Activated B cell treated with CpG ODN at 0.5 μM for 24 hours (primary cell): ENCODE measurements around the gene AIFM2. TPM values are rescaled to one million over a fixed set of nuclear protein-coding genes. Genes with fewer than 3 reads are reported as not detected.

ENCODE experiments used
- ATAC-seq: fragments of 200-7000 bp; cut with Tn5 transposase; one replicate; pipeline ENCODE4 v1.10.0; 2021; ENCODE audit warnings: low read depth, mild to moderate bottlenecking, moderate library complexity
- CTCF ChIA-PET: fragments of 350-600 bp; sonication (Branson Sonifier 250); formaldehyde crosslinking; loops from one replicate; lab custom pipeline; 2021; ENCODE audit warnings: antibody characterized with exemption; lab: Charles Lee
- POLR2A ChIA-PET: fragments of 350-600 bp; sonication (Branson Sonifier 250); formaldehyde crosslinking; loops from one replicate; lab custom pipeline; 2021; ENCODE audit warnings: antibody characterized with exemption; lab: Charles Lee
- DNase-seq: peaks from one replicate; pipeline ENCODE4 v3.0.0; 2022
- H3K27ac Mint-ChIP-seq: one replicate; pipeline ENCODE4 v1.8.0; 2020; ENCODE audit warnings: mixed read lengths
- H3K27me3 Mint-ChIP-seq: one replicate; pipeline ENCODE4 v1.8.0; 2021; ENCODE audit warnings: mixed read lengths
- H3K36me3 Mint-ChIP-seq: one replicate; pipeline ENCODE4 v1.8.0; 2021; ENCODE audit warnings: low read depth, mixed read lengths
- H3K4me1 Mint-ChIP-seq: one replicate; pipeline ENCODE4 v1.8.0; 2021; ENCODE audit warnings: mixed read lengths
- H3K4me3 Mint-ChIP-seq: one replicate; pipeline ENCODE4 v1.8.0; 2020; ENCODE audit warnings: mild to moderate bottlenecking, mixed read lengths
- H3K9me3 Mint-ChIP-seq: one replicate; pipeline ENCODE4 v1.8.0; 2020; ENCODE audit warnings: mixed read lengths
- intact Hi-C: fragments of 100-400 bp; cut with micrococcal nuclease; formaldehyde crosslinking; loops from one replicate; pipeline ENCODE4 v1.15.1; 2024
- total RNA-seq: library from RNA; stranded (reverse); gene quantifications from 2 replicates; pipeline ENCODE4 v1.2.3, GENCODE V29; 2022
- TF ChIP-seq, protein P1 (sequence below): fragments of 200-600 bp; IDR thresholded peaks from one replicate; pipeline ENCODE4 v1.8.0; 2022; ENCODE audit warnings: antibody characterized with exemption, mild to moderate bottlenecking

The AIFM2 gene
- total RNA-seq, 1 donor from 2014 or later: 10.8 TPM

- intact Hi-C loops: no loop called here
- peaks cover 23% of the 10 kb centered on the region for H3K36me3 Mint-ChIP-seq
- TF ChIP-seq, protein P1, sequence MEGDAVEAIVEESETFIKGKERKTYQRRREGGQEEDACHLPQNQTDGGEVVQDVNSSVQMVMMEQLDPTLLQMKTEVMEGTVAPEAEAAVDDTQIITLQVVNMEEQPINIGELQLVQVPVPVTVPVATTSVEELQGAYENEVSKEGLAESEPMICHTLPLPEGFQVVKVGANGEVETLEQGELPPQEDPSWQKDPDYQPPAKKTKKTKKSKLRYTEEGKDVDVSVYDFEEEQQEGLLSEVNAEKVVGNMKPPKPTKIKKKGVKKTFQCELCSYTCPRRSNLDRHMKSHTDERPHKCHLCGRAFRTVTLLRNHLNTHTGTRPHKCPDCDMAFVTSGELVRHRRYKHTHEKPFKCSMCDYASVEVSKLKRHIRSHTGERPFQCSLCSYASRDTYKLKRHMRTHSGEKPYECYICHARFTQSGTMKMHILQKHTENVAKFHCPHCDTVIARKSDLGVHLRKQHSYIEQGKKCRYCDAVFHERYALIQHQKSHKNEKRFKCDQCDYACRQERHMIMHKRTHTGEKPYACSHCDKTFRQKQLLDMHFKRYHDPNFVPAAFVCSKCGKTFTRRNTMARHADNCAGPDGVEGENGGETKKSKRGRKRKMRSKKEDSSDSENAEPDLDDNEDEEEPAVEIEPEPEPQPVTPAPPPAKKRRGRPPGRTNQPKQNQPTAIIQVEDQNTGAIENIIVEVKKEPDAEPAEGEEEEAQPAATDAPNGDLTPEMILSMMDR: no peak
- DNase-seq (no peak), ATAC-seq (no peak)
- H3K4me3 Mint-ChIP-seq: no peak overlapping the region
- H3K4me1 Mint-ChIP-seq: peaks cover 19% of the 10 kb centered on the region
- ChIA-PET POLR2A (interaction anchor here (1.4 kb wide), 1 partner anchor 10 kb away, joined by 6 read pairs; the partner anchor contains the start of gene TYSND1), CTCF (interaction anchor here (0.6 to 1.0 kb wide), 2 partner anchors 19 to 30 kb away, joined by 3 read pairs; no protein-coding TSS in a partner anchor)
- H3K27me3 Mint-ChIP-seq: no peaks in the 10 kb centered on the region
- no peak overlapping the region for H3K27ac Mint-ChIP-seq
- H3K9me3 Mint-ChIP-seq: no peaks in the 10 kb centered on the region
Observed at GRCh38 chr10:70135046-70135445, 2.4 kb upstream of the AIFM2 start.

- ChIA-PET POLR2A (no interaction called here), CTCF (no interaction called here)
Observed at GRCh38 chr10:70131560-70131937, 1.1 kb downstream of the AIFM2 start.

GRCh38 chr10:70130878-70131559 is 1.6 kb downstream of the AIFM2 start:
- Mint-ChIP-seq H3K9me3 (no peaks in the 10 kb centered on the region), H3K27me3 (no peaks in the 10 kb centered on the region), H3K27ac (peak overlapping the region; percentile 14), H3K4me3 (peak overlapping the region; percentile 6), H3K36me3 (peaks cover 9% of the 10 kb centered on the region), H3K4me1 (peaks cover 23% of the 10 kb centered on the region)
- ATAC-seq: no peak
- intact Hi-C loops: loop anchor here (5.0 kb wide), 1 partner anchor 41 kb away; the partner anchor contains the start of gene SAR1A
- TF ChIP-seq, protein P1: no peak
- POLR2A ChIA-PET: interaction anchor here (0.5 kb wide), 1 partner anchor 39 kb away, joined by 6 read pairs; the partner anchor contains the start of gene SAR1A
- CTCF ChIA-PET: interaction anchor here (1.0 kb wide), 1 partner anchor 16 kb away, joined by 4 read pairs; the partner anchor contains the start of gene TYSND1
- DNase-seq: no peak

More at GRCh38 chr10:70131560-70131937, 1.1 kb downstream of the AIFM2 start:
- DNase-seq (no peak), ATAC-seq (no peak)
- intact Hi-C loops: loop anchor here (5.0 kb wide), 1 partner anchor 41 kb away; the partner anchor contains the start of gene SAR1A
- peaks cover 9% of the 10 kb centered on the region for H3K36me3 Mint-ChIP-seq
- peak overlapping the region; percentile 90 for H3K4me3 Mint-ChIP-seq
- no peaks in the 10 kb centered on the region for H3K27me3 Mint-ChIP-seq
- H3K9me3 Mint-ChIP-seq: no peaks in the 10 kb centered on the region
- TF ChIP-seq, protein P1: no peak
- H3K4me1 Mint-ChIP-seq: peaks cover 20% of the 10 kb centered on the region
- H3K27ac Mint-ChIP-seq: peak overlapping the region; percentile 82

DNA sequence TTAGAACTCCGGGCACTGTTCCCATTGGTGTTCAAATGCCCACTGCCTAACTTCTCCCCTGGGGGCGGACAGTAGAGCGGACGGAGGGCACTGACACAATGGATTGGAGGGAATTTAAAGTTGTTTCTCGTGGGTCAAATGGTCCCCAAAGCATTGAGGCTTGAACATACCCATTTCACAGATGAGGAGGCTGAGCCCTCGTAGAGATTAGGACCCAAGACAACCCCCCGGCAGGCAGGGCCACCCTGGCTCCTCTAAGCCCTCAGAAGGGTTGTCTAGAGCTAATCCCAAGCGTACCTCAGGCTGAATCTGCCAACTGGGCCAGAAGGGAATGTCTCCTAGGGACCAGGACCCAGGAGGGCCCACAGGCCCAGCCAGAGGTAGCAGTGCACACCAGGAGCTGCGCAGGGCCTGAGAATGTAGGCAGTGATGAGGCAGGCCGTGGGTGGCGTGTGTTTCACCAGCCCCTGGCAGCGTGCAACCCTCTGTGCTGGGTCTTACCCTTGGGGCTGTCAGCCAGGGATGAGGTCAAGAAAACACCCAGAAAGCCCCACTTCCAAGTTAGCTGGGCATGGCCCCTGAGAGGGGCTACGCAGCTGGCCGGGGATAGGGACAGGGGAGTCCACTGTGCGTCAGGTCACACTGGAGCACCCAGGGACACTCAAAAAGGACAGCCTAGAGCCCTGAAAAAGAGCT is 5.8 kb downstream of the AIFM2 start:
- H3K27ac Mint-ChIP-seq: no peak overlapping the region
- H3K27me3 Mint-ChIP-seq: no peaks in the 10 kb centered on the region
- ATAC-seq (no peak), DNase-seq (no peak)
- H3K4me1 Mint-ChIP-seq: peaks cover 12% of the 10 kb centered on the region
- no peak overlapping the region for H3K4me3 Mint-ChIP-seq
- POLR2A ChIA-PET: no interaction called here
- H3K9me3 Mint-ChIP-seq: no peaks in the 10 kb centered on the region
- CTCF ChIA-PET: no interaction called here
- peaks cover 7% of the 10 kb centered on the region for H3K36me3 Mint-ChIP-seq
- TF ChIP-seq, protein P1: no peak
- intact Hi-C loops: no loop called here

DNA sequence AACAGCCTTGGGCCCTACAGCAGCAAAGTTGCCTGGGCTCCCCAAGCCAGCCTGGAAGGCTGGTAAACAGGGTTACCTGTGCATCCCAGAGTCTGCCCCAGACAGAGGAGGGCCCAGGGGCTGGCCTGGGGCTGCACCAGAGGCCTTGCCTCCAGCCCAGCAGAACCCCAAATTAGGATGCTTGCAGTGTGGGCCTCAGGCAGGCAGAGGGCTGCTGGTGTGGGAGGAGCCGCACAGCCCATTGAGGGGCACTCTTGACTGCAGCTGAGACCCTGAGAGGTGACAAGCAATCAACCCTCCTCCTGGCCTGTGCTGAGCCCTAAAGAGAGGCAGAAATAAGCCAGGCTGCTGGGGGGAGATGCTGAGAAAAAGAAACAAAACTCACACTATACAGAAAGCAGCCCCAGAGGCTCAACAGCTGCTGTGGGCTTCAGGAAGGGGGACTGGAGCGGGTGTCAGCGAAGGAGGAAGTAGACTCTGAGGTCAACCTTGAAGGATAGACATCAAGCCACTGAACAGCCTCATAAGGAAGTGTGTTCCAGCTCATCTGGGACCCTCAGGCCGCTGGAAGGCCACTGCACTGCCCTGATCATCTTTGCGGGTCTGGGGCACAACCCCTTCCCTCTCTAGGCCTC is 6.6 kb downstream of the AIFM2 start:
- Mint-ChIP-seq H3K27ac (peak overlapping the region; percentile 46), H3K9me3 (no peaks in the 10 kb centered on the region), H3K27me3 (no peaks in the 10 kb centered on the region), H3K4me3 (no peak overlapping the region), H3K4me1 (peaks cover 8% of the 10 kb centered on the region), H3K36me3 (peaks cover 10% of the 10 kb centered on the region)
- DNase-seq (no peak), ATAC-seq (no peak)
- intact Hi-C loops: no loop called here
- ChIA-PET CTCF (no interaction called here), POLR2A (no interaction called here)
- TF ChIP-seq, protein P1: no peak
